WTC11 (cell line): ENCODE results near the gene CCNJL. TPM values are rescaled to one million over a fixed set of nuclear protein-coding genes. Genes with fewer than 3 reads are reported as not detected.

Experiments
- ATAC-seq: fragments of 200-7000 bp; cut with Tn5 transposase; 2 replicates; pipeline ENCODE4 v1.10.0; 2021; ENCODE audit warnings: mild to moderate bottlenecking, moderate library complexity
- CTCF ChIA-PET: fragments of 300-600 bp; sonication (Branson Sonifier 250); formaldehyde crosslinking; loops from one replicate; lab custom pipeline; 2021; ENCODE audit warnings: antibody characterized with exemption; lab: Charles Lee
- POLR2A ChIA-PET: fragments of 350-600 bp; sonication (Branson Sonifier 250); formaldehyde crosslinking; loops from one replicate; lab custom pipeline; 2021; ENCODE audit warnings: antibody characterized with exemption; lab: Charles Lee
- DNase-seq: peaks from one replicate; pipeline ENCODE4 v3.0.0; 2021; ENCODE audit warnings: low spot score
- H3K27ac Mint-ChIP-seq: 2 replicates; pipeline ENCODE4 v1.8.0; 2021; ENCODE audit warnings: mixed read lengths
- H3K27me3 Mint-ChIP-seq: 2 replicates; pipeline ENCODE4 v1.8.0; 2021; ENCODE audit warnings: low read depth, mild to moderate bottlenecking, moderate library complexity, mixed read lengths
- H3K36me3 Mint-ChIP-seq: 2 replicates; pipeline ENCODE4 v1.8.0; 2021; ENCODE audit warnings: mixed read lengths
- H3K4me1 Mint-ChIP-seq: 2 replicates; pipeline ENCODE4 v1.8.0; 2022; ENCODE audit warnings: mixed read lengths
- H3K4me3 Mint-ChIP-seq: 2 replicates; pipeline ENCODE4 v1.8.0; 2021; ENCODE audit warnings: mild to moderate bottlenecking, moderate library complexity, mixed read lengths
- H3K9me3 Mint-ChIP-seq: 2 replicates; pipeline ENCODE4 v1.8.0; 2021; ENCODE audit warnings: mixed read lengths
- CREB1 ChIP-seq: sonication (generic); formaldehyde crosslinking; IDR thresholded peaks from 2 replicates; pipeline ENCODE4 v1.8.0; 2023; ENCODE audit warnings: mild to moderate bottlenecking, missing genetic modification reagents
- FOXJ3 ChIP-seq: sonication (generic); formaldehyde crosslinking; IDR thresholded peaks from 2 replicates; pipeline ENCODE4 v1.9.0; 2021; ENCODE audit warnings: missing genetic modification reagents, mild to moderate bottlenecking, borderline replicate concordance
- FOXK1 ChIP-seq: sonication (generic); formaldehyde crosslinking; IDR thresholded peaks from 2 replicates; pipeline ENCODE4 v1.8.0; 2022; ENCODE audit warnings: mild to moderate bottlenecking, moderate library complexity, missing genetic modification reagents
- GRHL2 ChIP-seq: fragments of 250-450 bp; sonication (Bioruptor Pico); IDR thresholded peaks from 2 replicates; pipeline ENCODE4 v1.8.0; 2022; ENCODE audit warnings: mild to moderate bottlenecking, moderate library complexity; ENCODE audit not compliant: insufficient replicate concordance, severe bottlenecking
- IRF2 ChIP-seq: sonication (generic); formaldehyde crosslinking; IDR thresholded peaks from 2 replicates; pipeline ENCODE4 v1.8.0; 2022; ENCODE audit warnings: low read depth, missing genetic modification reagents, borderline replicate concordance
- NFATC4 ChIP-seq: fragments of 250-450 bp; sonication (Bioruptor Pico); IDR thresholded peaks from 2 replicates; pipeline ENCODE4 v1.9.0; 2021; ENCODE audit warnings: mild to moderate bottlenecking
- NFYB ChIP-seq: sonication (generic); formaldehyde crosslinking; conservative IDR thresholded peaks from 2 replicates; pipeline ENCODE4 v1.8.0; 2022; ENCODE audit warnings: low read depth, missing genetic modification reagents
- NR3C1 ChIP-seq: sonication (generic); formaldehyde crosslinking; conservative IDR thresholded peaks from 2 replicates; pipeline ENCODE4 v1.8.1; 2023; ENCODE audit warnings: low read depth, mild to moderate bottlenecking, missing genetic modification reagents
- PRRX2 ChIP-seq: fragments of 250-450 bp; sonication (Bioruptor Pico); IDR thresholded peaks from 2 replicates; pipeline ENCODE4 v1.8.0; 2021; ENCODE audit warnings: mild to moderate bottlenecking
- SMAD4 ChIP-seq: sonication (generic); formaldehyde crosslinking; IDR thresholded peaks from 2 replicates; pipeline ENCODE4 v1.8.0; 2022; ENCODE audit warnings: mild to moderate bottlenecking, missing genetic modification reagents
- USF1 ChIP-seq: sonication (generic); formaldehyde crosslinking; IDR thresholded peaks from 2 replicates; pipeline ENCODE4 v1.8.0; 2022; ENCODE audit warnings: mild to moderate bottlenecking, missing genetic modification reagents
- ZNF121 ChIP-seq: sonication (generic); formaldehyde crosslinking; IDR thresholded peaks from 2 replicates; pipeline ENCODE4 v1.8.0; 2023; ENCODE audit warnings: missing genetic modification reagents
- ZNF219 ChIP-seq: sonication (generic); formaldehyde crosslinking; IDR thresholded peaks from 2 replicates; pipeline ENCODE4 v1.8.0; 2023; ENCODE audit warnings: missing genetic modification reagents, mild to moderate bottlenecking, borderline replicate concordance
- total RNA-seq: library from RNA; stranded (reverse); gene quantifications from 3 replicates; pipeline ENCODE4 v1.2.3, GENCODE V29; 2021
- TF ChIP-seq, protein P1 (sequence below): sonication (generic); formaldehyde crosslinking; IDR thresholded peaks from 2 replicates; pipeline ENCODE4 v1.8.0; 2022; ENCODE audit warnings: mild to moderate bottlenecking, missing genetic modification reagents
- TF ChIP-seq, protein P2 (sequence below): fragments of 250-450 bp; sonication (Bioruptor Pico); IDR thresholded peaks from 2 replicates; pipeline ENCODE4 v1.9.0; 2021; ENCODE audit warnings: mild to moderate bottlenecking
- TF ChIP-seq, protein P3 (sequence below): sonication (generic); formaldehyde crosslinking; IDR thresholded peaks from 2 replicates; pipeline ENCODE4 v1.8.0; 2023; ENCODE audit warnings: missing genetic modification reagents, mild to moderate bottlenecking, borderline replicate concordance
- TF ChIP-seq, protein P4 (sequence below): sonication (generic); formaldehyde crosslinking; conservative IDR thresholded peaks from 2 replicates; pipeline ENCODE4 v1.8.1; 2022; ENCODE audit warnings: mild to moderate bottlenecking, missing genetic modification reagents
- TF ChIP-seq, protein P5 (sequence below): sonication (generic); formaldehyde crosslinking; conservative IDR thresholded peaks from 2 replicates; pipeline ENCODE4 v1.8.1; 2023; ENCODE audit warnings: mild to moderate bottlenecking, low read depth, missing genetic modification reagents, moderate library complexity

Gene CCNJL
- total RNA-seq, 1 experiment from 2014 or later: 31.3 TPM

GRCh38 chr5:160347448-160347847 is 35.1 kb upstream of the CCNJL start:
- CTCF ChIA-PET: interaction anchor here (1.2 to 7.7 kb wide), 5 partner anchors 81 to 326 kb away, joined by 4 to 101 read pairs (median 7); no protein-coding TSS in a partner anchor
- no peak overlapping the region for H3K27ac Mint-ChIP-seq

More at GRCh38 chr5:160347448-160347847, 35.1 kb upstream of the CCNJL start:
- POLR2A ChIA-PET: no interaction called here
- no peak for DNase-seq
- Mint-ChIP-seq H3K36me3 (no peaks in the 10 kb centered on the region), H3K27me3 (no peaks in the 10 kb centered on the region)
- TF ChIP-seq, protein P1, sequence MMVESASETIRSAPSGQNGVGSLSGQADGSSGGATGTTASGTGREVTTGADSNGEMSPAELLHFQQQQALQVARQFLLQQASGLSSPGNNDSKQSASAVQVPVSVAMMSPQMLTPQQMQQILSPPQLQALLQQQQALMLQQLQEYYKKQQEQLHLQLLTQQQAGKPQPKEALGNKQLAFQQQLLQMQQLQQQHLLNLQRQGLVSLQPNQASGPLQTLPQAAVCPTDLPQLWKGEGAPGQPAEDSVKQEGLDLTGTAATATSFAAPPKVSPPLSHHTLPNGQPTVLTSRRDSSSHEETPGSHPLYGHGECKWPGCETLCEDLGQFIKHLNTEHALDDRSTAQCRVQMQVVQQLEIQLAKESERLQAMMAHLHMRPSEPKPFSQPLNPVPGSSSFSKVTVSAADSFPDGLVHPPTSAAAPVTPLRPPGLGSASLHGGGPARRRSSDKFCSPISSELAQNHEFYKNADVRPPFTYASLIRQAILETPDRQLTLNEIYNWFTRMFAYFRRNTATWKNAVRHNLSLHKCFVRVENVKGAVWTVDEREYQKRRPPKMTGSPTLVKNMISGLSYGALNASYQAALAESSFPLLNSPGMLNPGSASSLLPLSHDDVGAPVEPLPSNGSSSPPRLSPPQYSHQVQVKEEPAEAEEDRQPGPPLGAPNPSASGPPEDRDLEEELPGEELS: no peak
- TF ChIP-seq USF1: no peak
- TF ChIP-seq FOXJ3 (CRISPR knock-in tag): no peak
- TF ChIP-seq, protein P2, sequence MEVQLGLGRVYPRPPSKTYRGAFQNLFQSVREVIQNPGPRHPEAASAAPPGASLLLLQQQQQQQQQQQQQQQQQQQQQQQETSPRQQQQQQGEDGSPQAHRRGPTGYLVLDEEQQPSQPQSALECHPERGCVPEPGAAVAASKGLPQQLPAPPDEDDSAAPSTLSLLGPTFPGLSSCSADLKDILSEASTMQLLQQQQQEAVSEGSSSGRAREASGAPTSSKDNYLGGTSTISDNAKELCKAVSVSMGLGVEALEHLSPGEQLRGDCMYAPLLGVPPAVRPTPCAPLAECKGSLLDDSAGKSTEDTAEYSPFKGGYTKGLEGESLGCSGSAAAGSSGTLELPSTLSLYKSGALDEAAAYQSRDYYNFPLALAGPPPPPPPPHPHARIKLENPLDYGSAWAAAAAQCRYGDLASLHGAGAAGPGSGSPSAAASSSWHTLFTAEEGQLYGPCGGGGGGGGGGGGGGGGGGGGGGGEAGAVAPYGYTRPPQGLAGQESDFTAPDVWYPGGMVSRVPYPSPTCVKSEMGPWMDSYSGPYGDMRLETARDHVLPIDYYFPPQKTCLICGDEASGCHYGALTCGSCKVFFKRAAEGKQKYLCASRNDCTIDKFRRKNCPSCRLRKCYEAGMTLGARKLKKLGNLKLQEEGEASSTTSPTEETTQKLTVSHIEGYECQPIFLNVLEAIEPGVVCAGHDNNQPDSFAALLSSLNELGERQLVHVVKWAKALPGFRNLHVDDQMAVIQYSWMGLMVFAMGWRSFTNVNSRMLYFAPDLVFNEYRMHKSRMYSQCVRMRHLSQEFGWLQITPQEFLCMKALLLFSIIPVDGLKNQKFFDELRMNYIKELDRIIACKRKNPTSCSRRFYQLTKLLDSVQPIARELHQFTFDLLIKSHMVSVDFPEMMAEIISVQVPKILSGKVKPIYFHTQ: no peak
- no peak for TF ChIP-seq IRF2 (CRISPR knock-in tag)
- TF ChIP-seq, protein P3, sequence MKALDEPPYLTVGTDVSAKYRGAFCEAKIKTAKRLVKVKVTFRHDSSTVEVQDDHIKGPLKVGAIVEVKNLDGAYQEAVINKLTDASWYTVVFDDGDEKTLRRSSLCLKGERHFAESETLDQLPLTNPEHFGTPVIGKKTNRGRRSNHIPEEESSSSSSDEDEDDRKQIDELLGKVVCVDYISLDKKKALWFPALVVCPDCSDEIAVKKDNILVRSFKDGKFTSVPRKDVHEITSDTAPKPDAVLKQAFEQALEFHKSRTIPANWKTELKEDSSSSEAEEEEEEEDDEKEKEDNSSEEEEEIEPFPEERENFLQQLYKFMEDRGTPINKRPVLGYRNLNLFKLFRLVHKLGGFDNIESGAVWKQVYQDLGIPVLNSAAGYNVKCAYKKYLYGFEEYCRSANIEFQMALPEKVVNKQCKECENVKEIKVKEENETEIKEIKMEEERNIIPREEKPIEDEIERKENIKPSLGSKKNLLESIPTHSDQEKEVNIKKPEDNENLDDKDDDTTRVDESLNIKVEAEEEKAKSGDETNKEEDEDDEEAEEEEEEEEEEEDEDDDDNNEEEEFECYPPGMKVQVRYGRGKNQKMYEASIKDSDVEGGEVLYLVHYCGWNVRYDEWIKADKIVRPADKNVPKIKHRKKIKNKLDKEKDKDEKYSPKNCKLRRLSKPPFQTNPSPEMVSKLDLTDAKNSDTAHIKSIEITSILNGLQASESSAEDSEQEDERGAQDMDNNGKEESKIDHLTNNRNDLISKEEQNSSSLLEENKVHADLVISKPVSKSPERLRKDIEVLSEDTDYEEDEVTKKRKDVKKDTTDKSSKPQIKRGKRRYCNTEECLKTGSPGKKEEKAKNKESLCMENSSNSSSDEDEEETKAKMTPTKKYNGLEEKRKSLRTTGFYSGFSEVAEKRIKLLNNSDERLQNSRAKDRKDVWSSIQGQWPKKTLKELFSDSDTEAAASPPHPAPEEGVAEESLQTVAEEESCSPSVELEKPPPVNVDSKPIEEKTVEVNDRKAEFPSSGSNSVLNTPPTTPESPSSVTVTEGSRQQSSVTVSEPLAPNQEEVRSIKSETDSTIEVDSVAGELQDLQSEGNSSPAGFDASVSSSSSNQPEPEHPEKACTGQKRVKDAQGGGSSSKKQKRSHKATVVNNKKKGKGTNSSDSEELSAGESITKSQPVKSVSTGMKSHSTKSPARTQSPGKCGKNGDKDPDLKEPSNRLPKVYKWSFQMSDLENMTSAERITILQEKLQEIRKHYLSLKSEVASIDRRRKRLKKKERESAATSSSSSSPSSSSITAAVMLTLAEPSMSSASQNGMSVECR (CRISPR knock-in tag): no peak
- no peak for TF ChIP-seq ZNF121 (CRISPR knock-in tag)
- TF ChIP-seq NR3C1 (CRISPR knock-in tag): no peak
- TF ChIP-seq GRHL2 (CRISPR knock-in tag): no peak
- TF ChIP-seq, protein P4, sequence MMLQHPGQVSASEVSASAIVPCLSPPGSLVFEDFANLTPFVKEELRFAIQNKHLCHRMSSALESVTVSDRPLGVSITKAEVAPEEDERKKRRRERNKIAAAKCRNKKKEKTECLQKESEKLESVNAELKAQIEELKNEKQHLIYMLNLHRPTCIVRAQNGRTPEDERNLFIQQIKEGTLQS (CRISPR knock-in tag): no peak
- TF ChIP-seq NFATC4 (CRISPR knock-in tag): no peak
- TF ChIP-seq FOXK1 (CRISPR knock-in tag): no peak
- no peak for TF ChIP-seq CREB1
- TF ChIP-seq NFYB: no peak
- TF ChIP-seq, protein P5, sequence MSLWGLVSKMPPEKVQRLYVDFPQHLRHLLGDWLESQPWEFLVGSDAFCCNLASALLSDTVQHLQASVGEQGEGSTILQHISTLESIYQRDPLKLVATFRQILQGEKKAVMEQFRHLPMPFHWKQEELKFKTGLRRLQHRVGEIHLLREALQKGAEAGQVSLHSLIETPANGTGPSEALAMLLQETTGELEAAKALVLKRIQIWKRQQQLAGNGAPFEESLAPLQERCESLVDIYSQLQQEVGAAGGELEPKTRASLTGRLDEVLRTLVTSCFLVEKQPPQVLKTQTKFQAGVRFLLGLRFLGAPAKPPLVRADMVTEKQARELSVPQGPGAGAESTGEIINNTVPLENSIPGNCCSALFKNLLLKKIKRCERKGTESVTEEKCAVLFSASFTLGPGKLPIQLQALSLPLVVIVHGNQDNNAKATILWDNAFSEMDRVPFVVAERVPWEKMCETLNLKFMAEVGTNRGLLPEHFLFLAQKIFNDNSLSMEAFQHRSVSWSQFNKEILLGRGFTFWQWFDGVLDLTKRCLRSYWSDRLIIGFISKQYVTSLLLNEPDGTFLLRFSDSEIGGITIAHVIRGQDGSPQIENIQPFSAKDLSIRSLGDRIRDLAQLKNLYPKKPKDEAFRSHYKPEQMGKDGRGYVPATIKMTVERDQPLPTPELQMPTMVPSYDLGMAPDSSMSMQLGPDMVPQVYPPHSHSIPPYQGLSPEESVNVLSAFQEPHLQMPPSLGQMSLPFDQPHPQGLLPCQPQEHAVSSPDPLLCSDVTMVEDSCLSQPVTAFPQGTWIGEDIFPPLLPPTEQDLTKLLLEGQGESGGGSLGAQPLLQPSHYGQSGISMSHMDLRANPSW (CRISPR knock-in tag): no peak
- TF ChIP-seq ZNF219 (CRISPR knock-in tag): no peak
- TF ChIP-seq SMAD4 (CRISPR knock-in tag): no peak
- no peak for TF ChIP-seq PRRX2
- TF ChIP-seq, all 79 proteins: peak for 0
- H3K4me1 Mint-ChIP-seq: peaks cover 8% of the 10 kb centered on the region
- H3K9me3 Mint-ChIP-seq: no peaks in the 10 kb centered on the region
- no peak for ATAC-seq
- H3K4me3 Mint-ChIP-seq: no peak overlapping the region
